ENCODE data around the gene CLDN1.

DNA sequence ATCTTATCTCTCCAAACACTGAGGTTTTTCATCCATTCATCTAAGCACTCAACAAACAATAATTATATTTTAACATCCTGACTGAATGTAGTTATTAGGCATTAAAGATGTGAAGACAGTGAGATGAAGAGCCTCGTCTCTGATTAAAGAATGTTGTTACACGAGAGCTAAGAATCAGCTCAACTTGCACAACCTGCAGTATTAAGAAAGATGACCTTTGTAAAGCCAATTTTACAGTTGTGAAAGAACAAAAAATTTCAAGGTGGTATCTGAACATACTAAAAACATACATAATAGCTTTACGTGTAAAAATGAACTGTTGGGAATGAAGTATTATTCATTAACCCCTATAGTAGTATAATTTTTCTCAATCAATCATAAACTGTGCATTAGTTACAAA, 12.8 kb downstream of the CLDN1 start:
- TF ChIP-seq POLR2AphosphoS5 (IDR thresholded peaks at IDR 0.05) (no peak), POLR2A (IDR thresholded peaks at IDR 0.05) (no peak)
- TF ChIP-seq, protein P1, sequence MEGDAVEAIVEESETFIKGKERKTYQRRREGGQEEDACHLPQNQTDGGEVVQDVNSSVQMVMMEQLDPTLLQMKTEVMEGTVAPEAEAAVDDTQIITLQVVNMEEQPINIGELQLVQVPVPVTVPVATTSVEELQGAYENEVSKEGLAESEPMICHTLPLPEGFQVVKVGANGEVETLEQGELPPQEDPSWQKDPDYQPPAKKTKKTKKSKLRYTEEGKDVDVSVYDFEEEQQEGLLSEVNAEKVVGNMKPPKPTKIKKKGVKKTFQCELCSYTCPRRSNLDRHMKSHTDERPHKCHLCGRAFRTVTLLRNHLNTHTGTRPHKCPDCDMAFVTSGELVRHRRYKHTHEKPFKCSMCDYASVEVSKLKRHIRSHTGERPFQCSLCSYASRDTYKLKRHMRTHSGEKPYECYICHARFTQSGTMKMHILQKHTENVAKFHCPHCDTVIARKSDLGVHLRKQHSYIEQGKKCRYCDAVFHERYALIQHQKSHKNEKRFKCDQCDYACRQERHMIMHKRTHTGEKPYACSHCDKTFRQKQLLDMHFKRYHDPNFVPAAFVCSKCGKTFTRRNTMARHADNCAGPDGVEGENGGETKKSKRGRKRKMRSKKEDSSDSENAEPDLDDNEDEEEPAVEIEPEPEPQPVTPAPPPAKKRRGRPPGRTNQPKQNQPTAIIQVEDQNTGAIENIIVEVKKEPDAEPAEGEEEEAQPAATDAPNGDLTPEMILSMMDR (IDR thresholded peaks at IDR 0.05) = no peak
